MM.1S (cell line): ENCODE results near the gene LFNG.

Experiments used
- DNase-seq: peaks from one replicate; pipeline ENCODE4 v3.0.0-alpha.2; 2015
- H2AFZ ChIP-seq: fragments of 300-600 bp; sonication (generic); 2 replicates; pipeline ENCODE4 v1.6.0; 2016; ENCODE audit warnings: antibody characterized with exemption, low read length
- H3F3A ChIP-seq: fragments of 300-600 bp; sonication (generic); 2 replicates; pipeline ENCODE4 v1.6.1; 2016; ENCODE audit warnings: mild to moderate bottlenecking, antibody characterized with exemption, low read length, moderate library complexity, mixed read lengths; ENCODE audit not compliant: insufficient read depth
- H3K27ac ChIP-seq: fragments of 300-600 bp; sonication (generic); 2 replicates; pipeline ENCODE4 v1.5.1; 2016; ENCODE audit warnings: mild to moderate bottlenecking, low read length
- H3K27me3 ChIP-seq: fragments of 300-600 bp; sonication (generic); replicated peaks from 2 replicates; pipeline ENCODE4 v1.6.0; 2016; ENCODE audit warnings: low read length; ENCODE audit not compliant: insufficient read depth
- H3K36me3 ChIP-seq: fragments of 300-600 bp; sonication (generic); replicated peaks from 2 replicates; pipeline ENCODE4 v1.6.1; 2016; ENCODE audit warnings: mild to moderate bottlenecking, low read length, mixed read lengths; ENCODE audit not compliant: insufficient read depth
- H3K4me1 ChIP-seq: fragments of 300-600 bp; sonication (generic); 2 replicates; pipeline ENCODE4 v1.6.1; 2016; ENCODE audit warnings: low read length, mixed read lengths
- H3K4me2 ChIP-seq: fragments of 300-600 bp; sonication (generic); 2 replicates; pipeline ENCODE4 v1.6.0; 2016; ENCODE audit warnings: low read depth, low read length
- H3K4me3 ChIP-seq: fragments of 300-600 bp; sonication (generic); 2 replicates; pipeline ENCODE4 v1.5.1; 2016; ENCODE audit warnings: low read length, mixed read lengths
- H3K79me2 ChIP-seq: fragments of 300-600 bp; sonication (generic); 2 replicates; pipeline ENCODE4 v1.6.1; 2016; ENCODE audit warnings: mixed run types, low read length, mixed read lengths
- H3K9ac ChIP-seq: fragments of 300-600 bp; sonication (generic); 2 replicates; pipeline ENCODE4 v1.6.1; 2016; ENCODE audit warnings: low read length, mixed read lengths
- H3K9me2 ChIP-seq: fragments of 300-600 bp; sonication (generic); replicated peaks from 2 replicates; pipeline ENCODE4 v1.6.1; 2016; ENCODE audit warnings: mild to moderate bottlenecking, low read length, mixed read lengths; ENCODE audit not compliant: insufficient read depth
- H3K9me3 ChIP-seq: fragments of 300-600 bp; sonication (generic); replicated peaks from 2 replicates; pipeline ENCODE4 v1.6.1; 2016; ENCODE audit warnings: mild to moderate bottlenecking, low read length, mixed read lengths; ENCODE audit not compliant: insufficient read depth
- H4K20me1 ChIP-seq: fragments of 300-600 bp; sonication (generic); 2 replicates; pipeline ENCODE4 v1.6.1; 2016; ENCODE audit warnings: mild to moderate bottlenecking, low read length, moderate library complexity, mixed read lengths; ENCODE audit not compliant: insufficient read depth
- CTCF ChIP-seq: fragments of 300-600 bp; sonication (generic); IDR thresholded peaks from 2 replicates; pipeline ENCODE4 v1.5.1; 2016; ENCODE audit warnings: antibody characterized with exemption, low read length, mixed read lengths
- EZH2 ChIP-seq: fragments of 300-600 bp; sonication (generic); optimal IDR thresholded peaks from 2 replicates; pipeline ENCODE3; 2017; ENCODE audit warnings: low read depth, mild to moderate bottlenecking, antibody characterized with exemption, low read length, mixed read lengths
- EZH2phosphoT487 ChIP-seq: fragments of 300-600 bp; sonication (generic); IDR thresholded peaks from 2 replicates; pipeline ENCODE4 v1.6.1; 2018; ENCODE audit warnings: antibody characterized with exemption, low read length

LFNG gene

GRCh38 chr7:2553831-2554581 lies 34.4 kb downstream of the LFNG start:
- Histone ChIP-seq H2AFZ (no peak overlapping the region), H3F3A (peaks cover 6% of the 10 kb centered on the region; the same call in 1 of the 2 replicates)

GRCh38 chr7:2554661-2555111 lies 35.1 kb downstream of the LFNG start:
- peak overlapping the region; percentile 100 for H3K9ac ChIP-seq
- TF ChIP-seq CTCF (no peak), EZH2 (no peak), EZH2phosphoT487 (no peak)
- peaks cover 10% of the 10 kb centered on the region; the same call in 1 of the 2 replicates for H3F3A ChIP-seq
- H3K27me3 ChIP-seq = no peaks in the 10 kb centered on the region
- peak overlapping the region; percentile 86 for H3K4me3 ChIP-seq
- no peaks in the 10 kb centered on the region for H4K20me1 ChIP-seq
- H2AFZ ChIP-seq = peak overlapping the region; percentile 98; the same call in 1 of the 2 replicates
- no peaks in the 10 kb centered on the region for H3K36me3 ChIP-seq
- peaks cover 29% of the 10 kb centered on the region for H3K79me2 ChIP-seq
- DNase-seq = no peak
- H3K4me2 ChIP-seq = peak overlapping the region; percentile 81
- H3K9me2 ChIP-seq = no peaks in the 10 kb centered on the region
- no peak overlapping the region for H3K27ac ChIP-seq
- peaks cover 11% of the 10 kb centered on the region; the same call in 1 of the 2 replicates for H3K4me1 ChIP-seq
- no peaks in the 10 kb centered on the region for H3K9me3 ChIP-seq

More at GRCh38 chr7:2553831-2554581, 34.4 kb downstream of the LFNG start:
- Histone ChIP-seq H3K36me3 (no peaks in the 10 kb centered on the region), H3K27me3 (no peaks in the 10 kb centered on the region), H3K9ac (peak overlapping the region; percentile 100; the same call in 1 of the 2 replicates), H3K79me2 (peaks cover 24% of the 10 kb centered on the region), H3K4me3 (peak overlapping the region; percentile 86), H3K4me1 (peaks cover 10% of the 10 kb centered on the region; the same call in 1 of the 2 replicates), H3K9me2 (no peaks in the 10 kb centered on the region), H3K4me2 (peak overlapping the region; percentile 81), H3K9me3 (no peaks in the 10 kb centered on the region), H4K20me1 (no peaks in the 10 kb centered on the region), H3K27ac (no peak overlapping the region)
- no peak for DNase-seq
- TF ChIP-seq EZH2phosphoT487 = no peak
- TF ChIP-seq CTCF = no peak
- TF ChIP-seq EZH2 = no peak

GRCh38 chr7:2555121-2556052 lies 35.8 kb downstream of the LFNG start, which contains the start of gene BRAT1:
TSS of gene BRAT1 (minus strand) at chr7:2555524. CDS start at chr7:2554431, 1,093 bp downstream.
- Histone ChIP-seq H2AFZ (peak within 1 kb of the TSS; percentile 98), H3K4me2 (peak within 1 kb of the TSS; percentile 81), H3K9ac (peak within 1 kb of the TSS; percentile 100), H3K4me1 (peaks cover 18% of the 10 kb centered on the region), H3K9me3 (no peaks in the 10 kb centered on the region), H3F3A (peaks cover 15% of the 10 kb centered on the region; the same call in 1 of the 2 replicates), H3K27ac (peak within 1 kb of the TSS; percentile 99), H3K27me3 (no peaks in the 10 kb centered on the region), H3K9me2 (no peaks in the 10 kb centered on the region), H3K4me3 (peak within 1 kb of the TSS; percentile 86), H4K20me1 (no peaks in the 10 kb centered on the region), H3K36me3 (no peaks in the 10 kb centered on the region), H3K79me2 (peaks cover 36% of the 10 kb centered on the region)
- peak; percentile 95 for DNase-seq
- TF ChIP-seq EZH2phosphoT487 (no peak), EZH2 (no peak), CTCF (no peak)
